GM23248 (cell line): ENCODE data around the gene LY6G6D.

Experiments used
- EZH2 ChIP-seq: fragments of 200-600 bp; sonication (generic); IDR thresholded peaks from 2 replicates; pipeline ENCODE4 v1.6.1; 2018; ENCODE audit warnings: antibody characterized with exemption, mild to moderate bottlenecking; ENCODE audit not compliant: insufficient read depth, poor library complexity, severe bottlenecking
- EZH2phosphoT487 ChIP-seq: fragments of 200-600 bp; sonication (generic); IDR thresholded peaks from 2 replicates; pipeline ENCODE4 v1.6.1; 2018; ENCODE audit warnings: antibody characterized with exemption, moderate library complexity, mild to moderate bottlenecking, low read depth; ENCODE audit not compliant: insufficient read depth

- TF ChIP-seq EZH2 (no peak), EZH2phosphoT487 (no peak)
These were observed 52.0 kb downstream of the LY6G6D start for GRCh38 chr6:31767096-31767645.
